Panc1 (cell line): Measurements from ENCODE around the gene FAM151B. TPM values are rescaled to one million over a fixed set of nuclear protein-coding genes. Genes with fewer than 3 reads are reported as not detected.

Source experiments
- ATAC-seq: fragments of 200-7000 bp; cut with Tn5 transposase; 2 replicates; pipeline ENCODE4 v1.9.1; 2020; ENCODE audit warnings: mild to moderate bottlenecking, moderate library complexity
- BruUV-seq: library from RNA; stranded (reverse); fragments of 400-500 nt; replicated peaks from 2 replicates; lab custom pipeline; 2021; lab: Mats Ljungman, UMichigan
- CTCF ChIA-PET: fragments of 300-600 bp; sonication (Branson Sonifier 250); formaldehyde crosslinking; loops from one replicate; lab custom pipeline; 2022; ENCODE audit warnings: antibody characterized with exemption; lab: Charles Lee
- POLR2A ChIA-PET: fragments of 300-600 bp; sonication (Branson Sonifier 250); formaldehyde crosslinking; loops from one replicate; lab custom pipeline; 2022; ENCODE audit warnings: antibody characterized with exemption; lab: Charles Lee
- DNase-seq: peaks from one replicate; pipeline ENCODE4 v3.0.0-alpha.2; 2010; ENCODE audit warnings: low read depth, low spot score
- H3K27ac ChIP-seq: 2 replicates; pipeline ENCODE4 v1.5.1; 2011; ENCODE audit warnings: mild to moderate bottlenecking, low read length, inconsistent platforms
- H3K27me3 ChIP-seq: fragments of 200-500 bp; sonication (Bioruptor generic); 2 replicates; pipeline ENCODE4 v1.6.0; 2014; ENCODE audit warnings: low read length, inconsistent platforms; ENCODE audit not compliant: control insufficient read depth, insufficient read depth
- H3K36me3 ChIP-seq: fragments of 200-500 bp; sonication (Bioruptor generic); 2 replicates; pipeline ENCODE4 v1.5.1; 2014; ENCODE audit warnings: inconsistent platforms, mild to moderate bottlenecking, low read length, moderate library complexity; ENCODE audit not compliant: control insufficient read depth, insufficient read depth
- H3K4me1 ChIP-seq: 2 replicates; pipeline ENCODE4 v1.5.1; 2011; ENCODE audit warnings: inconsistent platforms, mild to moderate bottlenecking, low read length, moderate library complexity; ENCODE audit not compliant: control insufficient read depth, insufficient read depth
- H3K4me3 ChIP-seq, 2 experiments: 2 replicates each; pipeline ENCODE4 v1.5.1; 2011 to 2012; ENCODE audit warnings: low read depth in 2 of 2, low read length in 2 of 2, mild to moderate bottlenecking in 2 of 2, inconsistent platforms in 1 of 2, moderate library complexity in 1 of 2
- H3K9me3 ChIP-seq: fragments of 200-500 bp; sonication (Bioruptor generic); 2 replicates; pipeline ENCODE4 v1.5.1; 2014; ENCODE audit warnings: low read depth, mild to moderate bottlenecking, inconsistent platforms, low read length, moderate library complexity; ENCODE audit not compliant: control insufficient read depth, insufficient read depth
- CTCF ChIP-seq: fragments of 450-650 bp; IDR thresholded peaks from 2 replicates; pipeline ENCODE4 v1.5.1; 2017; ENCODE audit warnings: mild to moderate bottlenecking
- POLR2AphosphoS5 ChIP-seq: IDR thresholded peaks from 2 replicates; pipeline ENCODE4 v1.6.1; 2012; ENCODE audit warnings: mild to moderate bottlenecking, low read depth, low read length, moderate library complexity
- REST ChIP-seq, 2 experiments: IDR thresholded peaks; 2 replicates each; pipeline ENCODE4 v1.6.1; 2011 to 2012; ENCODE audit warnings: low read depth in 2 of 2, control low read depth in 1 of 2, low read length in 1 of 2, mild to moderate bottlenecking in 1 of 2, moderate library complexity in 1 of 2; ENCODE audit not compliant: insufficient read depth in 1 of 2
- SIN3A ChIP-seq: IDR thresholded peaks from 2 replicates; pipeline ENCODE4 v1.6.1; 2012; ENCODE audit warnings: low read depth, mild to moderate bottlenecking, low read length, moderate library complexity, borderline replicate concordance; ENCODE audit not compliant: insufficient read depth
- TCF7L2 ChIP-seq: IDR thresholded peaks from 2 replicates; pipeline ENCODE4 v1.6.1; 2011; ENCODE audit warnings: mild to moderate bottlenecking, low read depth, low read length, inconsistent platforms
- in situ Hi-C: cut with HindIII; loops from 2 replicates; pipeline ENCODE4 v1.10.0; 2016; ENCODE audit warnings: low sequenced_read_pairs, low pct_unique_long_range_greater_than_20kb
- intact Hi-C: fragments of 100-400 bp; cut with micrococcal nuclease; formaldehyde crosslinking; loops from one replicate; pipeline ENCODE4 v1.10.0; 2022; ENCODE audit not compliant: unreplicated experiment
- total RNA-seq: library from RNA; stranded (reverse); gene quantifications from one replicate; pipeline ENCODE4 v1.2.1, GENCODE V29; 2021; ENCODE audit not compliant: unreplicated experiment

Gene FAM151B
- total RNA-seq, 1 experiment from 2014 or later, result 2.8 TPM

GRCh38 chr5:80554646-80555045, 66.7 kb downstream of the FAM151B start:
- H3K4me3 ChIP-seq, result no peak overlapping the region
- H3K36me3 ChIP-seq, result no peaks in the 10 kb centered on the region
- POLR2A ChIA-PET, result no interaction called here
- H3K27me3 ChIP-seq, result peaks cover 19% of the 10 kb centered on the region; the same call in 1 of the 2 replicates
- H3K4me1 ChIP-seq, result no peaks in the 10 kb centered on the region
- TF ChIP-seq POLR2AphosphoS5 (no peak), SIN3A (no peak), REST (IDR thresholded peaks at IDR 0.05; ENCODE audit: insufficient read depth in 1 of 2, low read depth in 2 of 2, low read length in 1 of 2) (no peak), CTCF (no peak), TCF7L2 (no peak)
- in situ Hi-C loops, result no loop called here
- no peak for DNase-seq
- intact Hi-C loops, result no loop called here
- no peak overlapping the region for H3K27ac ChIP-seq
- H3K9me3 ChIP-seq, result no peaks in the 10 kb centered on the region
- ATAC-seq, result no peak
- CTCF ChIA-PET, result interaction anchor here (0.5 kb wide), 1 partner anchor 100 kb away, joined by 4 read pairs; the partner anchor contains the start of genes DHFR and MSH3
- BruUV-seq, result no TSS peak

- ATAC-seq, result no peak
- H3K27ac ChIP-seq, result no peak overlapping the region
- BruUV-seq, result no TSS peak
- H3K9me3 ChIP-seq, result no peaks in the 10 kb centered on the region
- no peaks in the 10 kb centered on the region for H3K4me1 ChIP-seq
- ChIA-PET CTCF (interaction anchor here (0.5 kb wide), 1 partner anchor 99 kb away, joined by 4 read pairs; the partner anchor contains the start of genes DHFR and MSH3), POLR2A (no interaction called here)
- in situ Hi-C loops, result no loop called here
- no peak for TF ChIP-seq TCF7L2
- TF ChIP-seq REST (IDR thresholded peaks at IDR 0.05; ENCODE audit: insufficient read depth in 1 of 2, low read depth in 2 of 2, low read length in 1 of 2), result no peak
- TF ChIP-seq POLR2AphosphoS5, result no peak
- no peak for TF ChIP-seq SIN3A
- no peak for TF ChIP-seq CTCF
- DNase-seq, result no peak
- H3K36me3 ChIP-seq, result no peaks in the 10 kb centered on the region
- no peak overlapping the region for H3K4me3 ChIP-seq
- intact Hi-C loops, result no loop called here
- peaks cover 19% of the 10 kb centered on the region; the same call in 1 of the 2 replicates for H3K27me3 ChIP-seq
These were observed 67.2 kb downstream of the FAM151B start for GRCh38 chr5:80555099-80555498.
